Lung (tissue), 12 donors: ENCODE results near the gene CNEP1R1. TPM values are rescaled to one million over a fixed set of nuclear protein-coding genes. Genes with fewer than 3 reads are reported as not detected.

ENCODE experiments used
- ATAC-seq: fragments of 200-7000 bp; cut with Tn5 transposase; one replicate; pipeline ENCODE4 v1.9.1; 2020; ENCODE audit warnings: moderate number of reproducible peaks; ENCODE audit not compliant: insufficient read depth, low FRiP score
- DNase-seq, 3 donors: peaks; one replicate each; pipeline ENCODE4 v3.0.0-alpha.2; 2013 to 2017
- H3K27ac ChIP-seq, 2 donors: one replicate each; pipeline ENCODE4 v1.5.1; 2013; ENCODE audit warnings: mild to moderate bottlenecking in 2 of 2, moderate library complexity in 2 of 2, control low read depth in 1 of 2, inconsistent platforms in 1 of 2, low read depth in 1 of 2, low read length in 1 of 2
- H3K27me3 ChIP-seq, 3 donors: one replicate each; pipeline ENCODE4 v1.5.1; 2013; ENCODE audit warnings: low read length in 2 of 3; ENCODE audit not compliant: control insufficient read depth in 3 of 3, insufficient read depth in 3 of 3
- H3K36me3 ChIP-seq, 4 donors: one replicate each; pipeline ENCODE4 v1.5.1; 2013; ENCODE audit warnings: low read length in 4 of 4, mild to moderate bottlenecking in 1 of 4, moderate library complexity in 1 of 4; ENCODE audit not compliant: control insufficient read depth in 4 of 4, insufficient read depth in 4 of 4
- H3K4me1 ChIP-seq, 5 donors: one replicate each; pipeline ENCODE4 v1.5.1; 2013; ENCODE audit warnings: low read length in 5 of 5, mild to moderate bottlenecking in 2 of 5, moderate library complexity in 1 of 5; ENCODE audit not compliant: control insufficient read depth in 5 of 5, insufficient read depth in 5 of 5
- H3K4me3 ChIP-seq: one replicate; pipeline ENCODE4 v1.5.1; 2013; ENCODE audit warnings: mild to moderate bottlenecking, control low read depth, moderate library complexity
- H3K9ac ChIP-seq, 2 donors: one replicate each; pipeline ENCODE4 v1.5.1; 2013; ENCODE audit warnings: low read length in 2 of 2, control low read depth in 1 of 2; ENCODE audit not compliant: insufficient read depth in 1 of 2
- H3K9me3 ChIP-seq, 4 donors: one replicate each; pipeline ENCODE4 v1.5.1; 2013; ENCODE audit warnings: low read length in 3 of 4, mild to moderate bottlenecking in 1 of 4, moderate library complexity in 1 of 4; ENCODE audit not compliant: control insufficient read depth in 4 of 4, insufficient read depth in 3 of 4
- CTCF ChIP-seq: IDR thresholded peaks from 2 replicates; pipeline ENCODE4 v1.5.1; 2012; ENCODE audit warnings: mild to moderate bottlenecking; ENCODE audit errors: control extremely low read depth, extremely low read depth
- WGBS, 2 donors: extraction: QIAGEN DNeasy Blood & Tissue Kit; methylation state at CpG; one replicate each; pipeline ENCODE4 v1.1.7; 2013; 5-methylcytosine and 5-hydroxymethylcytosine counted together
- polyA plus RNA-seq, 2 donors: library from polyadenylated mRNA; stranded (reverse); fragments of 200-250 nt; gene quantifications; one replicate each; pipeline ENCODE4 v1.2.1, GENCODE V29; 2013
- total RNA-seq, 2 donors: library from RNA; depleted of rRNA in 1 of 2; stranded (reverse); fragments of >200 nt in 1 of 2; gene quantifications; one replicate each; pipeline ENCODE4 v1.2.1, GENCODE V29; 2014 to 2021
- donor health status: control.
- donor health status: control.
- donor health status: Bipolar disorder and iron deficiency.
- donor health status: healthy.
- donor health status: DM: yes; HTN: yes; CAD: no.

The CNEP1R1 gene
- total and polyA plus RNA-seq, 4 donors = 13.8 to 23.2 (median 17.4) TPM

- 0% methylated on average over 17 of the region's 17 CpGs for WGBS, 2 donors
- peak overlapping the region; percentile 86 to 88 for H3K27ac ChIP-seq
- TF ChIP-seq CTCF = no peak
- peak; percentile 25 for ATAC-seq
- peak overlapping the region; percentile 90 for H3K4me3 ChIP-seq
- H3K9me3 ChIP-seq = no peaks in the 10 kb centered on the region
- H3K9ac ChIP-seq = peak overlapping the region; percentile 57 to 76
- H3K4me1 ChIP-seq = peaks cover 0 to 31% (median 7%) of the 10 kb centered on the region in 5 donors
- DNase-seq = peak in 2 of 3 donors; percentile 17 to 41
- H3K27me3 ChIP-seq = no peaks in the 10 kb centered on the region
- peaks cover 0 to 6% (median 0%) of the 10 kb centered on the region in 4 donors for H3K36me3 ChIP-seq
Measured at GRCh38 chr16:50025537-50025931, 509 bp downstream of the CNEP1R1 start.

- Histone ChIP-seq H3K9me3 (no peaks in the 10 kb centered on the region), H3K36me3 (peaks cover 0 to 16% (median 5%) of the 10 kb centered on the region in 4 donors), H3K4me3 (no peak overlapping the region), H3K27me3 (no peaks in the 10 kb centered on the region), H3K4me1 (peaks cover 0 to 27% (median 3%) of the 10 kb centered on the region in 5 donors), H3K27ac (no peak overlapping the region), H3K9ac (no peak overlapping the region)
- no peak for ATAC-seq
- no peak for TF ChIP-seq CTCF
- 98% methylated on average over 5 of the region's 5 CpGs for WGBS, 2 donors
- DNase-seq = no peak
Measured at GRCh38 chr16:50027829-50028228, 2.8 kb downstream of the CNEP1R1 start.

GRCh38 chr16:50035468-50035992, 10.5 kb downstream of the CNEP1R1 start:
- H3K9me3 ChIP-seq = no peaks in the 10 kb centered on the region
- peaks cover 0 to 13% (median 6%) of the 10 kb centered on the region in 5 donors for H3K4me1 ChIP-seq
- H3K9ac ChIP-seq = no peak overlapping the region
- no peak for TF ChIP-seq CTCF
- H3K36me3 ChIP-seq = peaks cover 10 to 31% (median 15%) of the 10 kb centered on the region in 4 donors
- DNase-seq = peak in 2 of 3 donors; percentile 16 to 25
- H3K4me3 ChIP-seq = no peak overlapping the region
- no peaks in the 10 kb centered on the region for H3K27me3 ChIP-seq
- H3K27ac ChIP-seq = no peak overlapping the region
- 69 to 79% methylated on average over 3 of the region's 3 CpGs for WGBS, 2 donors
- no peak for ATAC-seq

GRCh38 chr16:50036426-50036825, 11.4 kb downstream of the CNEP1R1 start:
- DNase-seq (no peak), ATAC-seq (no peak)

More at GRCh38 chr16:50036426-50036825, 11.4 kb downstream of the CNEP1R1 start:
- WGBS, 2 donors = 79 to 87% methylated on average over 3 of the region's 3 CpGs
- H3K27ac ChIP-seq = no peak overlapping the region
- no peak overlapping the region for H3K9ac ChIP-seq
- H3K27me3 ChIP-seq = no peaks in the 10 kb centered on the region
- peaks cover 10 to 30% (median 15%) of the 10 kb centered on the region in 4 donors for H3K36me3 ChIP-seq
- H3K4me1 ChIP-seq = peaks cover 0 to 13% (median 6%) of the 10 kb centered on the region in 5 donors
- no peaks in the 10 kb centered on the region for H3K9me3 ChIP-seq
- no peak for TF ChIP-seq CTCF
- no peak overlapping the region for H3K4me3 ChIP-seq
